Vagina (tissue), 2 donors: ENCODE measurements around the gene PHLDB1. TPM values are rescaled to one million over a fixed set of nuclear protein-coding genes. Genes with fewer than 3 reads are reported as not detected.
A peak's percentile ranks its signal among the peaks of the same experiment; 100 is the strongest.

ENCODE experiments used
- DNase-seq, 2 donors: peaks; one replicate each; pipeline ENCODE4 v3.0.0-alpha.2; 2017; ENCODE audit errors: extremely low spot score in 2 of 2
- H3K27ac ChIP-seq: fragments of 200-600 bp; sonication (generic); one replicate; pipeline ENCODE4 v1.5.1; 2019
- H3K27me3 ChIP-seq: fragments of 200-600 bp; sonication (generic); one replicate; pipeline ENCODE4 v1.5.1; 2019
- H3K36me3 ChIP-seq, 2 donors: fragments of 200-600 bp; sonication (generic); one replicate each; pipeline ENCODE4 v1.5.1; 2017 to 2019
- H3K4me1 ChIP-seq: fragments of 200-600 bp; sonication (generic); one replicate; pipeline ENCODE4 v1.5.1; 2019
- H3K4me3 ChIP-seq, 2 donors: fragments of 200-600 bp; sonication (generic); 1 replicate in 1 of 2; 2 replicates in 1 of 2; pipeline ENCODE4 v1.5.1; 2016 to 2019
- H3K9me3 ChIP-seq: fragments of 200-600 bp; sonication (generic); one replicate; pipeline ENCODE4 v1.5.1; 2019
- POLR2A ChIP-seq, 2 donors: fragments of 450-650 bp; IDR thresholded peaks; one replicate each; pipeline ENCODE4 v1.6.1; 2017; ENCODE audit warnings: antibody characterized with exemption in 2 of 2, mild to moderate bottlenecking in 2 of 2, moderate library complexity in 2 of 2
- POLR2AphosphoS5 ChIP-seq, 2 donors: sonication (generic); formaldehyde crosslinking; IDR thresholded peaks; one replicate each; pipeline ENCODE4 v1.9.0; 2017; ENCODE audit warnings: antibody characterized with exemption in 2 of 2, mild to moderate bottlenecking in 2 of 2, low read depth in 1 of 2; ENCODE audit not compliant: insufficient read depth in 1 of 2
- intact Hi-C: fragments of 100-400 bp; cut with DNase I; formaldehyde crosslinking; loops from one replicate; pipeline ENCODE4 v1.15.1; 2023
- total RNA-seq: library from RNA; depleted of rRNA; stranded (reverse); fragments of >200 nt; gene quantifications from one replicate; pipeline ENCODE4 v1.2.3, GENCODE V29; 2016
- TF ChIP-seq, protein P1 (sequence below), 3 experiments: fragments of 450-650 bp in 2 of 3; fragments of 200-600 bp in 1 of 3; sonication (generic) in 1 of 3; IDR thresholded peaks; one replicate each; pipeline ENCODE4 v1.5.1; 2017 to 2019; ENCODE audit warnings: antibody characterized with exemption in 3 of 3, mild to moderate bottlenecking in 2 of 3, moderate library complexity in 2 of 3

The PHLDB1 gene
- total RNA-seq, 1 donor from 2014 or later = 119 TPM

DNA sequence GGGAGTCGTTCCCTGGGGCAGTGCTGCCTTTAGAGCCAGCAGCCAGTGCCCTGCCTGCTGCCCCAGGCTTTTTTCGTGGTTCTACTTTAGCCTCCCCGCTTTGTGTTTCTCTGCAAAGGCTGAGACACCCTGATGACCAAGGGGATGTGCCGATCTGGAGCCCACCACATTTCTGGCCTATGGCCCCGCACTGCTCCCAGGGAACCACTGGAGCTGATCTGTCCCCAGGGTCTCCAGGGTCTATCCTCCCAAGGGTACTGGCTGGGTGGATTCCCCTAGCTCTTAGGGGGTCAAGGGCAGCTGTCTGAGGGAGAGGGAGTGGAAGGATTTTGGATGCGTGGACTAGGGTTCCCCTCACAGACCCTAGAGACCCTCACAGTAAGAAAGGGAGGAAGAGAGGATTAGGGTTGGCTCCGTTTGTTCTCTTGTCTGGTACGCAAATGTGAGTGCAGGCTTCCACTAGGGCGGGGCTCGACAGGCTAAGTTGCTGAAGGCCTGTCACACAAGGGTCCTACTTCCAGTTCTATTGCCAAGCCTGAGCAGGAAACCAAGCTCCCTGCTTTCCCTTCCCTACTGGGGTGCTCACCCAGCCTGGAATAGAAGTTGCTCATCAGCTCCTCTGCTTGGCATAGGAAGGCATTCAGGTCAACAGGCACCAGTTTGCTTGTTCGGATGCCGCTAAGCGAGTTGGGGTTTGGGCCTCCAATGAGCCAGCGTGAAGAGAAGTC is 52.7 kb downstream of the PHLDB1 start:
- H3K27me3 ChIP-seq = no peaks in the 10 kb centered on the region
- peaks cover 0 to 14% of the 10 kb centered on the region in 2 donors for H3K36me3 ChIP-seq
- H3K27ac ChIP-seq = peak overlapping the region; percentile 80
- TF ChIP-seq, protein P1, sequence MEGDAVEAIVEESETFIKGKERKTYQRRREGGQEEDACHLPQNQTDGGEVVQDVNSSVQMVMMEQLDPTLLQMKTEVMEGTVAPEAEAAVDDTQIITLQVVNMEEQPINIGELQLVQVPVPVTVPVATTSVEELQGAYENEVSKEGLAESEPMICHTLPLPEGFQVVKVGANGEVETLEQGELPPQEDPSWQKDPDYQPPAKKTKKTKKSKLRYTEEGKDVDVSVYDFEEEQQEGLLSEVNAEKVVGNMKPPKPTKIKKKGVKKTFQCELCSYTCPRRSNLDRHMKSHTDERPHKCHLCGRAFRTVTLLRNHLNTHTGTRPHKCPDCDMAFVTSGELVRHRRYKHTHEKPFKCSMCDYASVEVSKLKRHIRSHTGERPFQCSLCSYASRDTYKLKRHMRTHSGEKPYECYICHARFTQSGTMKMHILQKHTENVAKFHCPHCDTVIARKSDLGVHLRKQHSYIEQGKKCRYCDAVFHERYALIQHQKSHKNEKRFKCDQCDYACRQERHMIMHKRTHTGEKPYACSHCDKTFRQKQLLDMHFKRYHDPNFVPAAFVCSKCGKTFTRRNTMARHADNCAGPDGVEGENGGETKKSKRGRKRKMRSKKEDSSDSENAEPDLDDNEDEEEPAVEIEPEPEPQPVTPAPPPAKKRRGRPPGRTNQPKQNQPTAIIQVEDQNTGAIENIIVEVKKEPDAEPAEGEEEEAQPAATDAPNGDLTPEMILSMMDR (IDR thresholded peaks at IDR 0.05) = no peak
- TF ChIP-seq POLR2AphosphoS5 (IDR thresholded peaks at IDR 0.05; ENCODE audit: insufficient read depth in 1 of 2, low read depth in 1 of 2) = peak in 1 of 2 donors; percentile 2
- H3K9me3 ChIP-seq = no peaks in the 10 kb centered on the region
- intact Hi-C loops = loop anchor here (5.0 kb wide), 1 partner anchor 63 kb away; no protein-coding TSS in a partner anchor
- DNase-seq = peak in 1 of 2 donors; percentile 86
- H3K4me3 ChIP-seq = no peak overlapping the region
- peaks cover 14% of the 10 kb centered on the region for H3K4me1 ChIP-seq

DNA sequence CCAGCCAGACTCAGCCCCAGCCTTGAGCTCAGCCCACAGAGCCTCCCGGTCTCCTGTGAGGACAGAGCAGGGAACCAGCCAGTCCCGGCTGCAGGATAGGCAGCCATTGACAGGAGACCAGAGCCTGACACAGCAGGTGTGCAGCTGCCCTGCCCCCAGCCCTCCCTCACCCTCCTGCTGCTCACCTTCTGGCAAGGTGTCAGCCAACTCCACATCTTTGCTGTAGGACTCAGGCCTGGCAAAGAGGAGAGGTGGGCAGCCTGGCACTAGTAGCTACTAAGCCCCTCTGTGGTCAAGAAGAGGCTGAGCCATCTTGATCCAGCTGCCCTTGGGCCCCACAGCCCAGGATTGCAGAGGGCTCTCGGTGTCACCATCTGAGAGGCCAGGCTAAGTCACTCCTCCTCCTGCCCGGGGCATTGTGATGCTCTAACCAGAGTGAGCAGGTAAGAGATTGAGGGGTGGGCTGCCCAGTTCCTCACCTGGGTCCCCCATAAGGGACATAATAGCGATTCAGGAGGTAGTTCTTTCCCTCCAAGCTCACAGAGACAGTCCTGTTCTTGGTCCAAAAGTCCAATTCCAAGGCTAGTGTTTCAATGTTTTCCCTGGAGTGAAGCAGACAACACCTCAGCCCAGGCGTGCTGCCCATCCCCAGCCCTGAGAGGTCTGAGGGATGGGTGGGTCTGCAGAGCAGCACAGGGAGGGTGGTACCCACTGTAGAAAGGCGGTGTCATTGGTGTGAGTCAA is 53.4 kb downstream of the PHLDB1 start:
- no peak overlapping the region for H3K4me3 ChIP-seq
- no peak for DNase-seq
- H3K4me1 ChIP-seq = peaks cover 14% of the 10 kb centered on the region
- no peak overlapping the region for H3K27ac ChIP-seq
- peaks cover 0 to 12% of the 10 kb centered on the region in 2 donors for H3K36me3 ChIP-seq
- no peaks in the 10 kb centered on the region for H3K27me3 ChIP-seq
- no peak for TF ChIP-seq POLR2A (IDR thresholded peaks at IDR 0.05)
- no peak for TF ChIP-seq POLR2AphosphoS5 (IDR thresholded peaks at IDR 0.05; ENCODE audit: insufficient read depth in 1 of 2, low read depth in 1 of 2)
- TF ChIP-seq, protein P1 (IDR thresholded peaks at IDR 0.05) = no peak
- H3K9me3 ChIP-seq = no peaks in the 10 kb centered on the region
- intact Hi-C loops = no loop called here

DNA sequence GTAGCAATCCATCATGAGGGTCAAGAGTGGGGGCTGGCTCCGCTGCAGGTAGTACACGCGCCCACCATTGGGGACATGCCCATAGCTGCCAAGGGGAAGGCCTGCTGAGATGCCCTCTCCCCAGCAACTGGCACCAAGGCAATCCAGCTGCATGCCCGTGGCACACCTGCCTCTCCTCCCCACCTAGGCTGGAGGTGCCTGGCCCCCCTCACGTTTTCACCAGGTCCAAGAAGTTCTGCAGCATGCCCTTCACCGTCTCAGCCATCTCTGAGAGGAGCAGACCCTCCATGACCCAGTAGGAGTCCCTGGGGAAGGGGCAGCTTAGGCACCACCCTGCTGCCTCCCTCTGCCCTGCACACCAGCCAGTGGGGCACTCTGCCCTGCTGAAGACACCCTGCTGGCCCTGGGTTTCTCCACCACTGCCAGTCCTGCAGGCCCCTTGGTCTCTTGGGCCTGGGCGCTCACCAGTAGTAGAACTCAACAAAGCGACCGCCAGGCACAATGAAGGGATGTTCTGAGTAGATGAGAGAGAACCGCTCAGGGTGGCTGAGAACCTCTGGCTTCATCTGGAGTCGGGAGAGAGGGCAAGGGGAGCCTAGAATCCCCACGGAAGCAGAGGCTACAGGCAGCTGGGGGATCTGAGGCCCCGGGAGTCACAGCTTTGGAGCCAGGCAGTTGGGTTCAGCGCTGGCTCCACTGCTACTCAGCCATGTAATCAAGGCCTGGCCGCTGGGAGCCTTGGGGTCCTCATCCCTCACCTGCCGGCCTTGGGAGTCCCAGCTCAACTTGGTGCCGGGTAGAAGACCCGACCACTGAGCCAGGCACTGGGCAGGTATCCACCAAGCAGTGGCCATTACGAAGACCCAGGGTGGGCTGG is 54.2 kb downstream of the PHLDB1 start:
- Histone ChIP-seq H3K36me3 (peaks cover 0 to 4% of the 10 kb centered on the region in 2 donors), H3K4me1 (peaks cover 14% of the 10 kb centered on the region), H3K27me3 (no peaks in the 10 kb centered on the region), H3K9me3 (no peaks in the 10 kb centered on the region), H3K27ac (no peak overlapping the region), H3K4me3 (no peak overlapping the region)
- TF ChIP-seq POLR2A (IDR thresholded peaks at IDR 0.05) (no peak), POLR2AphosphoS5 (IDR thresholded peaks at IDR 0.05; ENCODE audit: insufficient read depth in 1 of 2, low read depth in 1 of 2) (no peak)
- TF ChIP-seq, protein P1 (IDR thresholded peaks at IDR 0.05) = no peak
- intact Hi-C loops = no loop called here
- DNase-seq = no peak

DNA sequence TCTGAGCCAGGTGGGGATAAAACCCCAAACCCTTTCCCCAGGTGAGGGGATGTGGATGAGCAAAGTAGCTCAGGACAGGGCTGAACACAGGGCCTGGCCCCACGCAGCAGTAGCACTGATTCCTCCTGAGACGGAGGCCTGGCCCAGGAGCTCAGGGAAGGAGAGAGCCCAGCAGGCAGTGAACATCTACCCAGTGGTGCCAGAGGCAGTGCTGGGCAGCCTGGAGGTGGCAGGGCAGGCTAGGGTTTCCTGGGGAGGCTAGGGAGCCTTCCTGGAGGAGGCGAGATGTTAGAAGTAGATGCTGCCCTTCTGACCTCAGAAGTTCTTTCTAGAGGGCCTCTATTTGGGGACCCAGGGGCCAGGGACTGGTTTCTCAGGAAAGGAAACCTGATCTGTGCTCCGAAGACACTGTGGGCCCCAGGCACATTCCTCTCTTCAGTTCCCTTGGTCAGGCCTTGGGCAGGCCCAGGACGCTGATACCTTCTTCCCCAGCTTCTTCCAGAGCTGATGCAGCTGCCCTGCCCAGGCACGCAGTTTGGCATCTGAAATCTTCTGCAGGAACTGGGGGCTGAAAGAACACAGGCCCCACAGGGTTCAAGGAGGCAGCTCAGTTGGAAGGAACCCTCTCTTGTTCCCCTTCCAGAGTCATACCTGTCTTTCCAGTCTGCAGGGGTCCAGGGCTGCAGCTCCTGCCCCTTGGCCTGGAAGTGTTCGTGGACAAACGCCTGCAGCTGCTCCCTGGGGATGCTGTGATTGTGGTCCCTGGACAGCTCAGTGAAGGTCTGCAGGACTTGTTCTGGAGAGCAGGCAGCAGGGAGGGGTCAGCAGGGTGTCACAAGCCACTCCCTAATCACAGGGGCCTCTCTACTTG is 55.2 kb downstream of the PHLDB1 start:
- Histone ChIP-seq H3K36me3 (no peaks in the 10 kb centered on the region), H3K4me3 (no peak overlapping the region), H3K27me3 (no peaks in the 10 kb centered on the region), H3K4me1 (peaks cover 14% of the 10 kb centered on the region), H3K27ac (no peak overlapping the region), H3K9me3 (no peaks in the 10 kb centered on the region)
- TF ChIP-seq POLR2AphosphoS5 (IDR thresholded peaks at IDR 0.05; ENCODE audit: insufficient read depth in 1 of 2, low read depth in 1 of 2) = no peak
- no peak for TF ChIP-seq POLR2A (IDR thresholded peaks at IDR 0.05)
- TF ChIP-seq, protein P1 (IDR thresholded peaks at IDR 0.05) = no peak
- no peak for DNase-seq
- intact Hi-C loops = no loop called here
